GF-D8 (cell line): ENCODE measurements around the gene MAD2L1BP.

Source experiments
- DNase-seq: peaks from one replicate; lab custom pipeline; 2025; lab: John Stamatoyannopoulos, UW

MAD2L1BP gene

GRCh38 chr6:43683708-43684455, 48.2 kb downstream of the MAD2L1BP start:
- DNase-seq = no peak

GRCh38 chr6:43687079-43687436, 51.4 kb downstream of the MAD2L1BP start:
- DNase-seq = no peak

GRCh38 chr6:43687437-43688347, 52.1 kb downstream of the MAD2L1BP start, which contains the start of gene MRPS18A:
TSS of gene MRPS18A (minus strand) at chr6:43687791. CDS start at chr6:43687779, 12 bp downstream.
- no peak for DNase-seq

GRCh38 chr6:43689421-43689820, 53.8 kb downstream of the MAD2L1BP start:
- DNase-seq = no peak
